Testis (tissue), 3 donors: ENCODE measurements around the gene SUSD3. TPM values are rescaled to one million over a fixed set of nuclear protein-coding genes. Genes with fewer than 3 reads are reported as not detected.

Experiments
- DNase-seq: peaks from one replicate; pipeline ENCODE4 v3.0.0-alpha.2; 2019
- H3K27ac ChIP-seq, 2 donors: fragments of 200-600 bp; sonication (generic); one replicate each; pipeline ENCODE4 v1.5.1; 2019
- H3K27me3 ChIP-seq: fragments of 200-600 bp; sonication (generic); one replicate; pipeline ENCODE4 v1.5.1; 2019
- H3K36me3 ChIP-seq: fragments of 200-600 bp; sonication (generic); one replicate; pipeline ENCODE4 v1.5.1; 2017; ENCODE audit warnings: low read depth; ENCODE audit errors: missing control alignments
- H3K4me1 ChIP-seq: fragments of 200-600 bp; sonication (generic); one replicate; pipeline ENCODE4 v1.5.1; 2019
- H3K4me3 ChIP-seq, 2 donors: fragments of 200-600 bp; sonication (generic); one replicate each; pipeline ENCODE4 v1.5.1; 2017 to 2019
- H3K9me3 ChIP-seq: fragments of 200-600 bp; sonication (generic); one replicate; pipeline ENCODE4 v1.5.1; 2017
- POLR2A ChIP-seq: fragments of 450-650 bp; IDR thresholded peaks from one replicate; pipeline ENCODE4 v1.6.1; 2017; ENCODE audit warnings: antibody characterized with exemption, mild to moderate bottlenecking, moderate library complexity
- WGBS, 2 donors: methylation state at CpG; one replicate each; pipeline ENCODE4 v1.1.5; 2018; 5-methylcytosine and 5-hydroxymethylcytosine counted together
- intact Hi-C: fragments of 100-400 bp; cut with DNase I; formaldehyde crosslinking; loops from one replicate; pipeline ENCODE4 v1.15.1; 2023; ENCODE audit warnings: low total_unique reads
- polyA plus RNA-seq: library from polyadenylated mRNA; stranded (reverse); fragments of 350-450 nt; fragmentation: Illumina TruSeq; extraction: RNeasy Lipid Tissue Mini Kit (QIAGEN cat#74804); gene quantifications from one replicate; pipeline ENCODE4 v1.2.3, GENCODE V29; 2014; ENCODE audit warnings: low read depth, low replicate concordance; ENCODE audit not compliant: insufficient read depth
- total RNA-seq, 2 donors: library from RNA; depleted of rRNA; stranded (reverse); fragments of >200 nt; gene quantifications; one replicate each; pipeline ENCODE4 v1.2.3, GENCODE V29; 2016
- TF ChIP-seq, protein P1 (sequence below), 3 experiments: fragments of 450-650 bp in 2 of 3; fragments of 200-600 bp in 1 of 3; sonication (generic) in 1 of 3; IDR thresholded peaks; one replicate each; pipeline ENCODE4 v1.5.1; 2016 to 2019; ENCODE audit warnings: antibody characterized with exemption in 3 of 3, mild to moderate bottlenecking in 2 of 3, moderate library complexity in 1 of 3

Gene SUSD3
- total and polyA plus RNA-seq, 3 donors from 2014 or later, result 172 to 537 (median 282) TPM

- Histone ChIP-seq H3K9me3 (no peaks in the 10 kb centered on the region), H3K36me3 (no peaks in the 10 kb centered on the region), H3K27ac (no peak overlapping the region), H3K27me3 (no peaks in the 10 kb centered on the region), H3K4me3 (no peak overlapping the region), H3K4me1 (peaks cover 8% of the 10 kb centered on the region)
- intact Hi-C loops, result no loop called here
- WGBS, 2 donors, result 86% methylated on average over 13 of the region's 13 CpGs; no CpG with 5 or more reads in 1 of the 2 donors
- no peak for DNase-seq
- no peak for TF ChIP-seq POLR2A
- TF ChIP-seq, protein P1, sequence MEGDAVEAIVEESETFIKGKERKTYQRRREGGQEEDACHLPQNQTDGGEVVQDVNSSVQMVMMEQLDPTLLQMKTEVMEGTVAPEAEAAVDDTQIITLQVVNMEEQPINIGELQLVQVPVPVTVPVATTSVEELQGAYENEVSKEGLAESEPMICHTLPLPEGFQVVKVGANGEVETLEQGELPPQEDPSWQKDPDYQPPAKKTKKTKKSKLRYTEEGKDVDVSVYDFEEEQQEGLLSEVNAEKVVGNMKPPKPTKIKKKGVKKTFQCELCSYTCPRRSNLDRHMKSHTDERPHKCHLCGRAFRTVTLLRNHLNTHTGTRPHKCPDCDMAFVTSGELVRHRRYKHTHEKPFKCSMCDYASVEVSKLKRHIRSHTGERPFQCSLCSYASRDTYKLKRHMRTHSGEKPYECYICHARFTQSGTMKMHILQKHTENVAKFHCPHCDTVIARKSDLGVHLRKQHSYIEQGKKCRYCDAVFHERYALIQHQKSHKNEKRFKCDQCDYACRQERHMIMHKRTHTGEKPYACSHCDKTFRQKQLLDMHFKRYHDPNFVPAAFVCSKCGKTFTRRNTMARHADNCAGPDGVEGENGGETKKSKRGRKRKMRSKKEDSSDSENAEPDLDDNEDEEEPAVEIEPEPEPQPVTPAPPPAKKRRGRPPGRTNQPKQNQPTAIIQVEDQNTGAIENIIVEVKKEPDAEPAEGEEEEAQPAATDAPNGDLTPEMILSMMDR (IDR thresholded peaks at IDR 0.05), result no peak
These were observed 21.0 kb upstream of the SUSD3 start for GRCh38 chr9:93037476-93037971.

DNA sequence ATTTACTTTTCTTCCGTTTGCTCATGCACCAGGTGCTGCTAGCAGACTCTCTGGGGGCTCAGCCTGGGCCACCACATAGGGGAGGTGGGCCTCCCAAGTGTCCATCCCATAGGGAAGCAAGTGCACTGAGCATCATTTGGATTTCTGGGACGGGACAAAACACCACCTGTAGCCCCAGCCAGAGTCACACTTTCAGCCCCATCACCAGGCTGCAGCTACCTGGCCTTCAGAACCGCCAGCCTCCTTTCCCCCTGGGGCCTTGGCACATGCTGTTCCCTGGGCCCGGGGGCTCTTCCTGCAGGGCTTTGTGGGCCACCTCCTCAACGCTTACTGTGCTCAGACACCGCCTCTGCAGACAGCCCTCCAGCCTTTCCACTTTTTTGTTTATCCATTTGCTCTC lies 19.6 kb upstream of the SUSD3 start:
- no peaks in the 10 kb centered on the region for H3K4me1 ChIP-seq
- H3K27ac ChIP-seq, result no peak overlapping the region
- H3K27me3 ChIP-seq, result no peaks in the 10 kb centered on the region
- H3K9me3 ChIP-seq, result no peaks in the 10 kb centered on the region
- WGBS, 2 donors, result 83 to 91% methylated on average over 6 of the region's 6 CpGs
- no peak overlapping the region for H3K4me3 ChIP-seq
- intact Hi-C loops, result no loop called here
- TF ChIP-seq, protein P1 (IDR thresholded peaks at IDR 0.05), result no peak
- no peak for TF ChIP-seq POLR2A
- DNase-seq, result no peak
- H3K36me3 ChIP-seq, result no peaks in the 10 kb centered on the region

GRCh38 chr9:93039456-93039855 lies 19.0 kb upstream of the SUSD3 start:
- no peak for DNase-seq
- Histone ChIP-seq H3K4me1 (no peaks in the 10 kb centered on the region), H3K27ac (no peak overlapping the region), H3K9me3 (no peaks in the 10 kb centered on the region), H3K27me3 (no peaks in the 10 kb centered on the region), H3K36me3 (no peaks in the 10 kb centered on the region), H3K4me3 (no peak overlapping the region)
- intact Hi-C loops, result no loop called here
- no peak for TF ChIP-seq POLR2A
- TF ChIP-seq, protein P1 (IDR thresholded peaks at IDR 0.05), result no peak
- WGBS, 2 donors, result 87% methylated on average over 6 of the region's 6 CpGs; no CpG with 5 or more reads in 1 of the 2 donors

DNA sequence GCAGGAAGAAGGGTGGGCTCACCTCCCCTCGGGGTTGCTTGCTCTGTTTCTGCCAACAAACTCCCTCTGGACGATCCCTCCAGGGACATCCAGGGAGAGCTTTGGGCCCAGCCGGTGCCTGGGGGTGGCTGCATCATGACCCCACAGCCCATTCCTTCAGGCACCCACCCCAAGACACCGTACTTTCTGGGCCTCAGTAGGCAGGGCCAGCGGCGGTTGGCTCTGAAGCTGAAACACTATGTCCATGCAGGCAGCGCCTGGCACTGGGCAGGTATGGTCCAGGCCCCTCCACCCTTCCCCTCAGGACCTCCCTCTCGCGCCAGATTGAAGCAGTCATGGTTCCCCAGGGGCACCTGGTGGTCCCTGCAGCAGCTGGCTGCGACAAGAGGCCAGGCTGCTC lies 18.5 kb upstream of the SUSD3 start:
- no peak for DNase-seq
- H3K36me3 ChIP-seq, result no peaks in the 10 kb centered on the region
- whole genome bisulfite sequencing, 2 donors, result 88 to 94% methylated on average over 5 to 10 of the region's 10 CpGs
- intact Hi-C loops, result no loop called here
- H3K4me1 ChIP-seq, result no peaks in the 10 kb centered on the region
- no peak overlapping the region for H3K27ac ChIP-seq
- H3K27me3 ChIP-seq, result no peaks in the 10 kb centered on the region
- TF ChIP-seq, protein P1 (IDR thresholded peaks at IDR 0.05), result no peak
- no peak for TF ChIP-seq POLR2A
- H3K4me3 ChIP-seq, result no peak overlapping the region
- no peaks in the 10 kb centered on the region for H3K9me3 ChIP-seq

DNA sequence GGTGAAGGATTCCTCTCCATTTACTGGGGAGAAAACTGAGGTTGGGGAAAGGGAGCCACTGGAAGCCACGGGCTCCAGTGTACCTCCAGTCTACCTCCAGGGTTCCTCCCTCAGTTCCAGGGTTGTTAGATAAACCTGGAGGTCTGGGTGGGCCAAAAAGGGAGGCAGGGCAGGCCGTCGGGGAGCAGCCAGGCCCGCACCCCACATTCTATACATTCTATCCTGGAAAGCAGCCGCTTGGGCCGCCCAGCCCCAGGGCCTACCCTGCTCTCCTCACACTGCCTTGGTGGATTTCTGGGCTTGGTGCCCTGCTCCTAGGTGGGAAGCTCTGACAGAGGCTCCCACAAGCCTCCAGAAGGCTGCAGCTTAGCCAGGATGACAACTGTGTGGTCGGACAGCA lies 18.1 kb upstream of the SUSD3 start:
- intact Hi-C loops, result no loop called here
- Histone ChIP-seq H3K27me3 (no peaks in the 10 kb centered on the region), H3K27ac (no peak overlapping the region), H3K4me3 (no peak overlapping the region), H3K9me3 (no peaks in the 10 kb centered on the region), H3K4me1 (no peaks in the 10 kb centered on the region), H3K36me3 (no peaks in the 10 kb centered on the region)
- no peak for DNase-seq
- WGBS, 2 donors, result 84 to 97% methylated on average over 6 to 7 of the region's 7 CpGs
- TF ChIP-seq, protein P1 (IDR thresholded peaks at IDR 0.05), result no peak
- no peak for TF ChIP-seq POLR2A
